Heart right ventricle (tissue), 16 donors: ENCODE measurements around the gene ADGRF4. TPM values are rescaled to one million over a fixed set of nuclear protein-coding genes. Genes with fewer than 3 reads are reported as not detected.

ENCODE experiments used
- ATAC-seq, 8 donors: fragments of 200-7000 bp; cut with Tn5 transposase; one replicate each; pipeline ENCODE4 v1.9.1; 2020; ENCODE audit warnings: mild to moderate bottlenecking in 8 of 8, moderate library complexity in 8 of 8, moderate number of reproducible peaks in 1 of 8
- DNase-seq, 2 donors: peaks; one replicate each; pipeline ENCODE4 v3.0.0-alpha.2; 2020
- H3K27ac ChIP-seq, 10 donors: fragments of 200-600 bp; sonication (generic) in 2 of 10; one replicate each; pipeline versions ENCODE4 v1.5.0 to v1.8.0; 2020 to 2022; ENCODE audit warnings: mild to moderate bottlenecking in 3 of 10
- H3K27me3 ChIP-seq, 7 donors: fragments of 200-600 bp; one replicate each; pipeline ENCODE4 v1.8.0; 2021 to 2022; ENCODE audit warnings: mild to moderate bottlenecking in 2 of 7
- H3K36me3 ChIP-seq, 9 donors: fragments of 200-600 bp; sonication (generic) in 1 of 9; one replicate each; pipeline versions ENCODE4 v1.5.0 to v1.8.0; 2020 to 2022; ENCODE audit warnings: mild to moderate bottlenecking in 2 of 9
- H3K4me1 ChIP-seq, 9 donors: fragments of 200-600 bp; sonication (generic) in 1 of 9; one replicate each; pipeline versions ENCODE4 v1.5.0 to v1.8.0; 2020 to 2022; ENCODE audit warnings: mild to moderate bottlenecking in 4 of 9
- H3K4me3 ChIP-seq, 10 donors: fragments of 200-600 bp; sonication (generic) in 2 of 10; one replicate each; pipeline versions ENCODE4 v1.5.0 to v1.8.0; 2020 to 2022; ENCODE audit warnings: mild to moderate bottlenecking in 7 of 10, moderate library complexity in 2 of 10
- H3K9me3 ChIP-seq, 11 donors: fragments of 200-600 bp in 10 of 11; sonication (generic) in 2 of 11; one replicate each; pipeline versions ENCODE4 v1.5.0 to v1.8.0; 2013 to 2022; ENCODE audit warnings: mild to moderate bottlenecking in 2 of 11, control low read depth in 1 of 11, moderate library complexity in 1 of 11
- CTCF ChIP-seq, 9 donors: fragments of 200-600 bp; sonication (generic) in 2 of 9; IDR thresholded peaks; one replicate each; pipeline versions ENCODE4 v1.5.0 to v1.8.0; 2021 to 2022; ENCODE audit warnings: antibody characterized with exemption in 9 of 9, mild to moderate bottlenecking in 5 of 9, moderate library complexity in 1 of 9
- WGBS, 2 donors: extraction: QIAGEN DNeasy Blood & Tissue Kit; methylation state at CpG; one replicate each; pipeline ENCODE4 v1.1.7; 2013; ENCODE audit warnings: inconsistent platforms in 1 of 2; 5-methylcytosine and 5-hydroxymethylcytosine counted together
- intact Hi-C, 10 donors: fragments of 100-400 bp; cut with DNase I; formaldehyde crosslinking; loops; one replicate each; pipeline versions ENCODE4 v1.11.1 to v1.14.2; 2022
- polyA plus RNA-seq, 2 donors: library from polyadenylated mRNA; stranded (reverse); fragments of 200-250 nt; gene quantifications; one replicate each; pipeline ENCODE4 v1.2.3, GENCODE V29; 2013
- total RNA-seq, 10 donors: library from RNA; stranded (reverse); fragmentation: NEBNext Ultra II Directional in 3 of 10; extraction: Animal tissue kit (Norgen Biotek cat#: 25700) in 3 of 10; gene quantifications; one replicate each; pipeline versions ENCODE4 v1.2.1 to v1.2.4, GENCODE V29; 2021 to 2023
- donor health status: Arrhythmogenic right ventricular cardiomyopathy.
- donor health status: ischemic (EF 13 %, LVEDD 7.1; RV severe dilation, severe dysfunction).
- donor health status: healthy with polysubstance abuse.
- donor health status: DM: no; HTN: yes; CAD: no.
- donor health status: DM: no; HTN: no; CAD: no.
- donor health status: ischemic (EF 25% LVEDD 6.9; RV normal size, moderate dysfunction).
- donor health status: ischemic (EF 25% LVEDD 5.7; RV mildly dilated, moderate dysfunction).
- donor health status: healthy.
- donor health status: DM: yes; HTN: yes; CAD: no.
- donor health status: Ischemic cardiomyopathy.
- donor health status: ischemic (EF 35%, LVEDD 5.7; RV mildly dilated, moderate dysfunction).
- donor health status: nonischemic (EF 11% LVEDD 7.7; RV severe dilation, severe dysfunction).
- donor health status: DM: yes; HTN: yes; CAD: no.
- donor health status: PGD.
- donor health status: ischemic (EF 29% LVEDD 5.4; RV normal size, mild dysfunction).
- donor health status: nonischemic (EF 23%, LVEDD 6.1; RV moderate dilation, normal function).

Gene ADGRF4
- total and polyA plus RNA-seq, 12 donors: 0.01 to 0.74 (median 0.11) TPM; not detected in 7

DNA sequence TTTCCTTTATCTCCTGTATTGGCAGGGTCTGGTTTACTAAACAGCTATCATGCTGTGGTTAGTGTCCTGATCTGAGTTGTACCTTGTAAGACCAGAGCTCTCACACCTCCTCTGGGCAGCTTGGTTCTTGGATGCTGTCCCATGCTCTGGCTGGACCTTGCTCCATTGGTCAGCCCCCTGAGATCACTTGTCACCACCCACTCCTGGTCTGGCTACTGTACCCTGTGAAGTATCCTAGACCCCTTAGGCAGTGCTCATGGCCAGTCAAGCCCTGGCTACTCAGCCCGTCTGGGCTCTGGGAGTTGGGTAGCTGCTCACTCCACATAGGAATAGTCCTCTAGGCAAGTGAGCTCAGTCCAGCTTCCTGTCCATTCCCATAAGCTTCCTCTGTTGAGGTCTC, 31.1 kb downstream of the ADGRF4 start:
- no peak overlapping the region for H3K4me3 ChIP-seq
- DNase-seq: no peak
- no peak overlapping the region for H3K27ac ChIP-seq
- 40 to 50% methylated on average over 1 of the region's 1 CpG for WGBS, 2 donors
- no peak for TF ChIP-seq CTCF (IDR thresholded peaks at IDR 0.05)
- H3K4me1 ChIP-seq: peaks cover 0 to 8% (median 0%) of the 10 kb centered on the region in 9 donors
- no peaks in the 10 kb centered on the region for H3K27me3 ChIP-seq
- no peaks in the 10 kb centered on the region for H3K9me3 ChIP-seq
- ATAC-seq: peak in 2 of 8 donors; percentile 48 to 65
- no peaks in the 10 kb centered on the region for H3K36me3 ChIP-seq
- intact Hi-C loops: no loop called here

- ATAC-seq (no peak), DNase-seq (peak in 1 of 2 donors; percentile 11)
- peak in 8 of 9 donors; percentile 36 to 64 (median 46) for TF ChIP-seq CTCF (IDR thresholded peaks at IDR 0.05)
- intact Hi-C loops: loop anchor here in 9 of 10 donors (1.0 to 10.0 kb wide), 7 partner anchors 82 to 322 kb away; no protein-coding TSS in a partner anchor
- Histone ChIP-seq H3K4me1 (peaks cover 0 to 8% (median 4%) of the 10 kb centered on the region in 9 donors), H3K9me3 (no peaks in the 10 kb centered on the region), H3K27me3 (no peaks in the 10 kb centered on the region), H3K27ac (no peak overlapping the region), H3K36me3 (no peaks in the 10 kb centered on the region), H3K4me3 (no peak overlapping the region)
- 35 to 41% methylated on average over 2 of the region's 2 CpGs for WGBS, 2 donors
Observed at GRCh38 chr6:47733879-47734558, 35.6 kb downstream of the ADGRF4 start.

GRCh38 chr6:47734831-47735481, 36.6 kb downstream of the ADGRF4 start:
- Histone ChIP-seq H3K27me3 (no peaks in the 10 kb centered on the region), H3K36me3 (no peaks in the 10 kb centered on the region), H3K4me3 (no peak overlapping the region), H3K27ac (no peak overlapping the region), H3K9me3 (no peaks in the 10 kb centered on the region), H3K4me1 (peaks cover 0 to 8% (median 4%) of the 10 kb centered on the region in 9 donors)
- no peak for TF ChIP-seq CTCF (IDR thresholded peaks at IDR 0.05)
- no peak for ATAC-seq
- intact Hi-C loops: loop anchor here in 9 of 10 donors (1.0 to 10.0 kb wide), 7 partner anchors 83 to 323 kb away; no protein-coding TSS in a partner anchor
- WGBS, 2 donors: 64 to 72% methylated on average over 4 of the region's 4 CpGs
- DNase-seq: no peak

DNA sequence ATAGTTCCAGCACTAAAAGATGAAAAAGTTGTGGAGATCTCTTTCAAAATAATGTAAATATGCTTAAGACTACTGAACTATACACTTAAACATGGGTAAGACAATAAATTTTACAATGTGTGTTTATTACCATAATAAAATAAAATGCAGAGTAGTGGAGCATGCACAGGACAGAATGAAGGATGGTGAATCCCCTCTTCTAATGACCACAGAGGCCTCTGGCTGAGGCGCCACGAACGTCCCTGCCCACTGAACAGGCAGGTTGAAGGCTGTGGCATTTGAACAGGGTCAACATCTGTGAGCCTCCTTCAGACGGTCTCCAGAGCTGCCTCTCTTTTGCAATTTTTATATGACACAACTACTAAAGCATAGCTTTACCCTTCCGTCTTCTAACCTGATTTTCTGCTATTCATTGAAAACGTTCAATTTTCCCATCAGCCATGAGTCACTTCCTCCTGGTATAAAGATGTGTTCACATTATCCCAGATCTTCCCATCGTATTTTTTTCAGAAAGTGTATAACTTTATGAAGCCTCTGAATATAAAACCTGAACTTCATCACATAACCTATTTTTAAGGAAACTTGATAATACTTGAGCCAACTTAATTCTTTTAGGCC, 37.8 kb downstream of the ADGRF4 start:
- 73 to 75% methylated on average over 7 of the region's 7 CpGs for WGBS, 2 donors
- Histone ChIP-seq H3K9me3 (no peaks in the 10 kb centered on the region), H3K4me1 (peaks cover 0 to 12% (median 4%) of the 10 kb centered on the region in 9 donors), H3K4me3 (no peak overlapping the region), H3K27me3 (no peaks in the 10 kb centered on the region), H3K27ac (no peak overlapping the region), H3K36me3 (no peaks in the 10 kb centered on the region)
- ATAC-seq (no peak), DNase-seq (no peak)
- TF ChIP-seq CTCF (IDR thresholded peaks at IDR 0.05): no peak
- intact Hi-C loops: loop anchor here in 4 of 10 donors (5.0 to 10.0 kb wide), 2 partner anchors 104 to 321 kb away; no protein-coding TSS in a partner anchor
